ENCODE measurements around the gene LYRM4. TPM values are rescaled to one million over a fixed set of nuclear protein-coding genes. Genes with fewer than 3 reads are reported as not detected.

Gene LYRM4
- total RNA-seq, 6 experiments from 2014 or later = 5.7 to 11.5 (median 8.5) TPM

DNA sequence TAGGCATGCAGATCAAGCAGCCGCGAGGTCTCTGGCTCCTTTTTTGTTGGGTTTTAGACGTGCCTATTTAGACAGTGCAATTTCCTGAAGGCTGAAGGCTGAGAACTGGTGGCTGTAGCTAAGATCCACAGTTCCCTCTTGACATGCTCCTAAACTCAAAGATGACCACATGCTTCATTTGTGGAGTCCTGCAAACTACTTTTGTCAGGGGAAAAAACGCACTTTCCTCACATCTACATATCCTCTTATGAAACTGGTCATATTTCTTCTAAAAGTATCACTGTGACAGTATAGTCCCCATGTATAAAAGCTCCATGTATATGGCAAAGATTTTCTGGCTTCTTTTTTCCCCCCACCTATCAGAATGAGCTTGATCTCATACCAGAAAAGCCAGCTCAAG, 30.7 kb downstream of the LYRM4 start:
- Histone ChIP-seq H3K27me3 (no peaks in the 10 kb centered on the region), H3K36me3 (no peaks in the 10 kb centered on the region), H3K27ac (no peak overlapping the region), H3K9me3 (no peaks in the 10 kb centered on the region), H3K4me3 (no peak overlapping the region), H3K4me1 (no peaks in the 10 kb centered on the region)
- WGBS (ENCODE audit: insufficient coverage, low coverage, low lambda C conversion rate, missing lambda C conversion rate) = 73% methylated on average over 4 of the region's 4 CpGs
- DNase-seq = no peak
- intact Hi-C loops (cut with DNase I) = no loop called here
- no peak for ATAC-seq
- TF ChIP-seq CTCF (IDR thresholded peaks at IDR 0.05) = no peak
- TF ChIP-seq POLR2A (IDR thresholded peaks at IDR 0.05) = no peak

GRCh38 chr6:5229356-5229755, 31.4 kb downstream of the LYRM4 start:
- no peak for DNase-seq
- Histone ChIP-seq H3K27me3 (no peaks in the 10 kb centered on the region), H3K27ac (no peak overlapping the region), H3K4me1 (no peaks in the 10 kb centered on the region), H3K4me3 (no peak overlapping the region), H3K36me3 (no peaks in the 10 kb centered on the region), H3K9me3 (no peaks in the 10 kb centered on the region)
- WGBS (ENCODE audit: insufficient coverage, low coverage, low lambda C conversion rate, missing lambda C conversion rate) = 89% methylated on average over 3 of the region's 3 CpGs
- intact Hi-C loops (cut with DNase I) = no loop called here
- TF ChIP-seq CTCF (IDR thresholded peaks at IDR 0.05) (no peak), POLR2A (IDR thresholded peaks at IDR 0.05) (no peak)
- no peak for ATAC-seq

GRCh38 chr6:5223309-5223708, 37.4 kb downstream of the LYRM4 start:
- Histone ChIP-seq H3K27me3 (no peaks in the 10 kb centered on the region), H3K9me3 (no peaks in the 10 kb centered on the region), H3K27ac (no peak overlapping the region), H3K4me1 (no peaks in the 10 kb centered on the region), H3K4me3 (no peak overlapping the region), H3K36me3 (no peaks in the 10 kb centered on the region)
- 97% methylated on average over 6 of the region's 6 CpGs for WGBS (ENCODE audit: insufficient coverage, low coverage, low lambda C conversion rate, missing lambda C conversion rate)
- intact Hi-C loops (cut with DNase I) = no loop called here
- no peak for TF ChIP-seq POLR2A (IDR thresholded peaks at IDR 0.05)
- TF ChIP-seq CTCF (IDR thresholded peaks at IDR 0.05) = no peak
- DNase-seq = no peak
- no peak for ATAC-seq

DNA sequence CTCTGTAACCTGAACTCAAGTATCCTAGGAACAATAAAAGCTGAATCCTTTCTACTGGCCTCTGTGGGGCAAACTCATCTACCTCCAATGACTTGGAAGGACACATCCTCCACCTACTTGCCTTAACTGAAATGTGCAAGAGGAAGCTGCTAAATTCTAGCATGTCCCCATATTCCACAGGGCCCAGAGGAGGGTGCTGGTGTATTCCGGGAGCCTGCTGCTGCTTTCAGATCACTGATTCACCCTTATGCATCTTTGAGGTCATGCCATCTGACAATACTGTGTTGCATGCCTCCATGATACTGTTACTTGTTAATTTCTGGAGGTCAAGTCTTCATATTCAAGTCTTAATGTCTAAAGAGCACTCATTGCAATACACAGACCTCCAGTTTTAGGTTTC, 40.3 kb downstream of the LYRM4 start:
- H3K27ac ChIP-seq = no peak overlapping the region
- no peak for DNase-seq
- H3K9me3 ChIP-seq = no peaks in the 10 kb centered on the region
- H3K36me3 ChIP-seq = no peaks in the 10 kb centered on the region
- no peak for ATAC-seq
- intact Hi-C loops (cut with DNase I) = no loop called here
- no peaks in the 10 kb centered on the region for H3K4me1 ChIP-seq
- no peaks in the 10 kb centered on the region for H3K27me3 ChIP-seq
- TF ChIP-seq CTCF (IDR thresholded peaks at IDR 0.05) (no peak), POLR2A (IDR thresholded peaks at IDR 0.05) (no peak)
- WGBS (ENCODE audit: insufficient coverage, low coverage, low lambda C conversion rate, missing lambda C conversion rate) = no CpG with 5 or more reads among the region's 1 CpG
- no peak overlapping the region for H3K4me3 ChIP-seq

Measured in right lobe of liver (tissue), 6 donors.